Neuron (in vitro differentiated cells): ENCODE measurements around the gene USP2.

Experiments
- H2AFZ ChIP-seq: one replicate; pipeline ENCODE4 v1.6.1; 2013; ENCODE audit warnings: low read depth, mild to moderate bottlenecking, inconsistent platforms, low read length, moderate library complexity
- H3K27me3 ChIP-seq: one replicate; pipeline ENCODE4 v1.6.1; 2013; ENCODE audit warnings: low read length; ENCODE audit not compliant: insufficient read depth
- H3K36me3 ChIP-seq: one replicate; pipeline ENCODE4 v1.6.1; 2013; ENCODE audit warnings: low read length; ENCODE audit not compliant: insufficient read depth
- H3K4me1 ChIP-seq: one replicate; pipeline ENCODE4 v1.6.1; 2013; ENCODE audit warnings: low read length; ENCODE audit not compliant: insufficient read depth
- H3K4me3 ChIP-seq: 2 replicates; pipeline ENCODE4 v1.5.1; 2013; ENCODE audit warnings: mild to moderate bottlenecking, low read length, moderate library complexity
- H3K9me3 ChIP-seq: one replicate; pipeline ENCODE4 v1.6.1; 2013; ENCODE audit warnings: low read length

Gene USP2

GRCh38 chr11:119322360-119322739 lies 59.1 kb downstream of the USP2 start:
- Histone ChIP-seq H3K27me3 (peaks cover 9% of the 10 kb centered on the region), H3K36me3 (no peaks in the 10 kb centered on the region), H3K4me3 (no peak overlapping the region), H3K9me3 (no peaks in the 10 kb centered on the region), H3K4me1 (peaks cover 21% of the 10 kb centered on the region), H2AFZ (no peak overlapping the region)

GRCh38 chr11:119320776-119321524 lies 60.5 kb downstream of the USP2 start:
- Histone ChIP-seq H3K27me3 (peaks cover 13% of the 10 kb centered on the region), H3K9me3 (no peaks in the 10 kb centered on the region), H3K36me3 (no peaks in the 10 kb centered on the region), H2AFZ (no peak overlapping the region), H3K4me1 (peaks cover 28% of the 10 kb centered on the region), H3K4me3 (no peak overlapping the region)

- Histone ChIP-seq H3K27me3 (peaks cover 20% of the 10 kb centered on the region), H3K4me3 (no peak overlapping the region), H3K36me3 (no peaks in the 10 kb centered on the region), H2AFZ (no peak overlapping the region), H3K9me3 (no peaks in the 10 kb centered on the region), H3K4me1 (peaks cover 34% of the 10 kb centered on the region)
Observed at GRCh38 chr11:119320240-119320775, 61.2 kb downstream of the USP2 start.

- H3K4me1 ChIP-seq: peaks cover 36% of the 10 kb centered on the region
Observed at GRCh38 chr11:119319700-119320239, 61.7 kb downstream of the USP2 start.

GRCh38 chr11:119319136-119319699 lies 62.3 kb downstream of the USP2 start:
- Histone ChIP-seq H3K36me3 (no peaks in the 10 kb centered on the region), H3K27me3 (peaks cover 26% of the 10 kb centered on the region), H3K4me1 (peaks cover 36% of the 10 kb centered on the region), H2AFZ (no peak overlapping the region), H3K9me3 (no peaks in the 10 kb centered on the region), H3K4me3 (no peak overlapping the region)

More at GRCh38 chr11:119319700-119320239, 61.7 kb downstream of the USP2 start:
- no peak overlapping the region for H3K4me3 ChIP-seq
- H2AFZ ChIP-seq: no peak overlapping the region
- no peaks in the 10 kb centered on the region for H3K9me3 ChIP-seq
- H3K36me3 ChIP-seq: no peaks in the 10 kb centered on the region
- H3K27me3 ChIP-seq: peaks cover 24% of the 10 kb centered on the region

GRCh38 chr11:119318240-119319135 lies 63.0 kb downstream of the USP2 start:
- Histone ChIP-seq H3K4me1 (peaks cover 36% of the 10 kb centered on the region), H3K4me3 (no peak overlapping the region), H2AFZ (no peak overlapping the region)

GRCh38 chr11:119317592-119318239 lies 63.8 kb downstream of the USP2 start:
- Histone ChIP-seq H3K4me1 (peaks cover 36% of the 10 kb centered on the region), H2AFZ (peak overlapping the region; percentile 37), H3K36me3 (no peaks in the 10 kb centered on the region), H3K27me3 (peaks cover 26% of the 10 kb centered on the region), H3K9me3 (no peaks in the 10 kb centered on the region), H3K4me3 (peak overlapping the region; percentile 31)

More at GRCh38 chr11:119318240-119319135, 63.0 kb downstream of the USP2 start:
- Histone ChIP-seq H3K9me3 (no peaks in the 10 kb centered on the region), H3K27me3 (peaks cover 26% of the 10 kb centered on the region), H3K36me3 (no peaks in the 10 kb centered on the region)

GRCh38 chr11:119316729-119317591 lies 64.5 kb downstream of the USP2 start, which contains the start of gene MCAM:
Gene MCAM, minus strand, starts transcription at chr11:119317130. Its CDS starts 29 bp downstream, at chr11:119317101.
- peak within 1 kb of the TSS; percentile 87 for H2AFZ ChIP-seq
- H3K4me3 ChIP-seq: peak within 1 kb of the TSS; percentile 58
- H3K27me3 ChIP-seq: peaks cover 26% of the 10 kb centered on the region
- H3K4me1 ChIP-seq: peaks cover 36% of the 10 kb centered on the region
- H3K9me3 ChIP-seq: no peaks in the 10 kb centered on the region
- H3K36me3 ChIP-seq: no peaks in the 10 kb centered on the region

- no peaks in the 10 kb centered on the region for H3K36me3 ChIP-seq
- H3K4me3 ChIP-seq: peak overlapping the region; percentile 58
- H3K9me3 ChIP-seq: no peaks in the 10 kb centered on the region
- peaks cover 36% of the 10 kb centered on the region for H3K4me1 ChIP-seq
- peaks cover 26% of the 10 kb centered on the region for H3K27me3 ChIP-seq
- H2AFZ ChIP-seq: peak overlapping the region; percentile 87
Observed at GRCh38 chr11:119316016-119316728, 65.3 kb downstream of the USP2 start.

- Histone ChIP-seq H3K27me3 (peaks cover 26% of the 10 kb centered on the region), H3K4me3 (peak overlapping the region; percentile 58), H2AFZ (no peak overlapping the region), H3K36me3 (no peaks in the 10 kb centered on the region), H3K9me3 (no peaks in the 10 kb centered on the region), H3K4me1 (peaks cover 33% of the 10 kb centered on the region)
Observed at GRCh38 chr11:119315131-119316015, 66.1 kb downstream of the USP2 start.
